RWPE2 (cell line): ENCODE data around the gene CLASP1.

Experiments
- ATAC-seq: fragments of 200-7000 bp; cut with Tn5 transposase; 3 replicates; pipeline ENCODE4 v1.9.1; 2021; ENCODE audit warnings: low read depth
- DNase-seq: peaks from one replicate; pipeline ENCODE4 v3.0.0-alpha.2; 2020; ENCODE audit warnings: low spot score
- H3K27ac ChIP-seq: fragments of 450-650 bp; 2 replicates; pipeline ENCODE4 v1.5.1; 2017; ENCODE audit warnings: mild to moderate bottlenecking; ENCODE audit not compliant: poor library complexity, severe bottlenecking
- H3K27me3 ChIP-seq: fragments of 250-450 bp; sonication (Bioruptor Pico); 2 replicates; pipeline ENCODE4 v1.5.1; 2021; ENCODE audit warnings: mild to moderate bottlenecking, moderate library complexity; ENCODE audit not compliant: insufficient read depth, poor library complexity, severe bottlenecking
- H3K36me3 ChIP-seq: fragments of 250-450 bp; sonication (Bioruptor Pico); 2 replicates; pipeline ENCODE4 v1.5.1; 2020; ENCODE audit warnings: low read depth, mild to moderate bottlenecking, moderate library complexity
- H3K4me1 ChIP-seq: fragments of 250-450 bp; sonication (Bioruptor Pico); 2 replicates; pipeline ENCODE4 v1.5.1; 2021; ENCODE audit warnings: mild to moderate bottlenecking, moderate library complexity; ENCODE audit not compliant: insufficient read depth, poor library complexity, severe bottlenecking
- H3K4me3 ChIP-seq: fragments of 250-450 bp; sonication (Bioruptor Pico); 2 replicates; pipeline ENCODE4 v1.5.1; 2021; ENCODE audit warnings: mild to moderate bottlenecking, moderate library complexity; ENCODE audit not compliant: severe bottlenecking
- H3K9me3 ChIP-seq: fragments of 250-450 bp; sonication (Bioruptor Pico); 2 replicates; pipeline ENCODE4 v1.5.1; 2021; ENCODE audit warnings: mild to moderate bottlenecking, moderate library complexity; ENCODE audit not compliant: severe bottlenecking
- CTCF ChIP-seq: fragments of 450-650 bp; IDR thresholded peaks from one replicate; pipeline ENCODE4 v1.5.1; 2017; ENCODE audit warnings: mild to moderate bottlenecking, moderate library complexity; ENCODE audit not compliant: poor library complexity, severe bottlenecking

Gene CLASP1

GRCh38 chr2:121355488-121355887, 293.8 kb downstream of the CLASP1 start:
- H3K36me3 ChIP-seq, result peaks cover 90% of the 10 kb centered on the region

GRCh38 chr2:121351521-121352318, 297.5 kb downstream of the CLASP1 start:
- TF ChIP-seq CTCF, result no peak
- no peaks in the 10 kb centered on the region for H3K27me3 ChIP-seq
- no peak overlapping the region for H3K27ac ChIP-seq
- ATAC-seq (no peak), DNase-seq (no peak)
- no peaks in the 10 kb centered on the region for H3K9me3 ChIP-seq
- H3K4me3 ChIP-seq, result no peak overlapping the region
- H3K36me3 ChIP-seq, result peaks cover 90% of the 10 kb centered on the region
- peaks cover 5% of the 10 kb centered on the region for H3K4me1 ChIP-seq

More at GRCh38 chr2:121355488-121355887, 293.8 kb downstream of the CLASP1 start:
- Histone ChIP-seq H3K4me1 (peaks cover 4% of the 10 kb centered on the region), H3K27me3 (no peaks in the 10 kb centered on the region), H3K9me3 (no peaks in the 10 kb centered on the region), H3K27ac (no peak overlapping the region), H3K4me3 (no peak overlapping the region)
- ATAC-seq (no peak), DNase-seq (no peak)
- TF ChIP-seq CTCF, result no peak

GRCh38 chr2:121350890-121351289, 298.4 kb downstream of the CLASP1 start:
- TF ChIP-seq CTCF, result no peak
- H3K27me3 ChIP-seq, result no peaks in the 10 kb centered on the region
- no peaks in the 10 kb centered on the region for H3K9me3 ChIP-seq
- peaks cover 90% of the 10 kb centered on the region for H3K36me3 ChIP-seq
- H3K4me3 ChIP-seq, result no peak overlapping the region
- no peak overlapping the region for H3K27ac ChIP-seq
- H3K4me1 ChIP-seq, result peaks cover 7% of the 10 kb centered on the region
- ATAC-seq, result no peak
- DNase-seq, result no peak

GRCh38 chr2:121350402-121350775, 298.9 kb downstream of the CLASP1 start:
- DNase-seq (no peak), ATAC-seq (no peak)

More at GRCh38 chr2:121350402-121350775, 298.9 kb downstream of the CLASP1 start:
- TF ChIP-seq CTCF, result no peak
- H3K4me1 ChIP-seq, result peaks cover 7% of the 10 kb centered on the region
- H3K27me3 ChIP-seq, result no peaks in the 10 kb centered on the region
- no peaks in the 10 kb centered on the region for H3K9me3 ChIP-seq
- no peak overlapping the region for H3K4me3 ChIP-seq
- H3K36me3 ChIP-seq, result peaks cover 90% of the 10 kb centered on the region
- no peak overlapping the region for H3K27ac ChIP-seq
